Small intestine (tissue), 7 donors: ENCODE results near the gene RHBDL3. TPM values are rescaled to one million over a fixed set of nuclear protein-coding genes. Genes with fewer than 3 reads are reported as not detected.
"Not testable (repeated sequence)": the region's sequence is repeated elsewhere in the genome, so short reads cannot be mapped to it uniquely, and the experiment has no call there.

Experiments
- DNase-seq, 2 donors: peaks; one replicate each; pipeline versions ENCODE4 v3.0.0 to v3.0.0-alpha.2; 2013
- FAIRE-seq: peaks from 2 replicates; lab custom pipeline; 2012; peaks lifted over from hg19 to GRCh38; lab: Jason Lieb, UNC
- H3K27ac ChIP-seq, 3 donors: one replicate each; pipeline ENCODE4 v1.5.1; 2013; ENCODE audit warnings: low read length in 2 of 3, mild to moderate bottlenecking in 2 of 3, control low read depth in 1 of 3, inconsistent platforms in 1 of 3, low read depth in 1 of 3, moderate library complexity in 1 of 3
- H3K27me3 ChIP-seq, 3 donors: one replicate each; pipeline ENCODE4 v1.6.1; 2013; ENCODE audit warnings: low read length in 3 of 3, inconsistent platforms in 1 of 3; ENCODE audit not compliant: control insufficient read depth in 3 of 3, insufficient read depth in 3 of 3
- H3K36me3 ChIP-seq, 3 donors: one replicate each; pipeline ENCODE4 v1.6.1; 2013; ENCODE audit warnings: low read length in 3 of 3, inconsistent platforms in 1 of 3, low read depth in 1 of 3, mild to moderate bottlenecking in 1 of 3, moderate library complexity in 1 of 3; ENCODE audit not compliant: control insufficient read depth in 3 of 3, insufficient read depth in 2 of 3
- H3K4me1 ChIP-seq, 3 donors: one replicate each; pipeline ENCODE4 v1.6.1; 2013; ENCODE audit warnings: low read length in 2 of 3, inconsistent platforms in 1 of 3, low read depth in 1 of 3, mild to moderate bottlenecking in 1 of 3, moderate library complexity in 1 of 3; ENCODE audit not compliant: control insufficient read depth in 3 of 3, insufficient read depth in 2 of 3
- H3K4me3 ChIP-seq, 3 donors: one replicate each; pipeline ENCODE4 v1.5.1; 2013; ENCODE audit warnings: low read length in 3 of 3, control low read depth in 1 of 3, inconsistent platforms in 1 of 3, low read depth in 1 of 3, mild to moderate bottlenecking in 1 of 3, moderate library complexity in 1 of 3
- H3K9me3 ChIP-seq, 2 donors: one replicate each; pipeline ENCODE4 v1.6.1; 2013; ENCODE audit warnings: low read depth in 1 of 2, low read length in 1 of 2; ENCODE audit not compliant: control insufficient read depth in 2 of 2, insufficient read depth in 1 of 2
- WGBS, 3 donors: extraction: QIAGEN DNeasy Blood & Tissue Kit; methylation state at CpG; one replicate each; pipeline ENCODE4 v1.1.7; 2013; 5-methylcytosine and 5-hydroxymethylcytosine counted together
- polyA plus RNA-seq, 4 donors: library from polyadenylated mRNA; stranded (reverse) in 3 of 4; unstranded in 1 of 4; fragments of 200-250 nt in 3 of 4; fragments of 120-200 nt in 1 of 4; gene quantifications; one replicate each; pipeline versions ENCODE4 v1.2.1 to v1.2.3, GENCODE V29; 2013
- donor health status: healthy with polysubstance abuse.
- donor health status: control.
- donor health status: control.
- donor health status: Bipolar disorder and iron deficiency.
- donor health status: healthy.

The RHBDL3 gene
- polyA plus RNA-seq, 4 donors, result 0.40 TPM; not detected in 2

DNA sequence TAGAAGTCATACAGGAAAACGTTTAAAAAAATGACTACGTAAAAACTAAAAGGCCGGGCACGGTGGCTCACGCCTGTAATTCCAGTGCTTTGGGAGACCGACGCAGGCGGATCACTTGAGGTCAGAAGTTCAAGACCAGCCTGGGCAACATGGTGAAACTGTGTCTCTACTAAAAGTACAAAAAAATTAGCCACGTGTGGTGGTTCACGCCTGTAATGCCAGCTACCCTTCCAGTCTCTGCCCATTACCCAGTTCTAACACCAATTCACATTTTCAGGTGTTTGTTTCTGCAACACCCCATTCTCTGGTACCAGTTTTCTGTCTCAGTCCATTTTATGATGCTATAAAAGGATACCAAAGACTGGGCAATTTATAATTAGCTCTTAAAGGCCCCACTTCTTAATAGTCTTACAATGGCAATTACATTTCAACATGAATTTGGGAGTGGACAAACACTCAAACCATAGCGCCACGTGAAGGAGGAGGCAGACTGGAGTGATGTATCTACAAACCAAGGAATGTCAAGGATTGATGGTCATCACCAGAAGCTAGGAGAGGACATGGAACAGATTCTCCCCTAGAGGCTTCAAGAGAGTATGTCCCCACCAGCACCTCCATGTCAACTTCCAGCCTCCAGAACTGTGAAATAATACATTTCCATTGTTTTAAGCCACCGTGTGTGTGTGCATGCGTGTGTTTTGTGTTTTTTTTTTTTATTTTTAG, 77.1 kb downstream of the RHBDL3 start:
- H3K36me3 ChIP-seq, result peaks cover 0 to 6% (median 0%) of the 10 kb centered on the region in 3 donors
- no peaks in the 10 kb centered on the region for H3K27me3 ChIP-seq
- no peak for DNase-seq
- H3K27ac ChIP-seq, result peak overlapping the region in 2 of 3 donors; percentile 5 to 87
- H3K4me3 ChIP-seq, result peak overlapping the region in 2 of 3 donors; percentile 8 to 72
- peaks cover 0 to 5% (median 4%) of the 10 kb centered on the region in 3 donors for H3K4me1 ChIP-seq
- H3K9me3 ChIP-seq, result no peaks in the 10 kb centered on the region
- WGBS, 3 donors, result 57 to 65% (median 60%) methylated on average over 14 of the region's 14 CpGs
- no peak for FAIRE-seq

DNA sequence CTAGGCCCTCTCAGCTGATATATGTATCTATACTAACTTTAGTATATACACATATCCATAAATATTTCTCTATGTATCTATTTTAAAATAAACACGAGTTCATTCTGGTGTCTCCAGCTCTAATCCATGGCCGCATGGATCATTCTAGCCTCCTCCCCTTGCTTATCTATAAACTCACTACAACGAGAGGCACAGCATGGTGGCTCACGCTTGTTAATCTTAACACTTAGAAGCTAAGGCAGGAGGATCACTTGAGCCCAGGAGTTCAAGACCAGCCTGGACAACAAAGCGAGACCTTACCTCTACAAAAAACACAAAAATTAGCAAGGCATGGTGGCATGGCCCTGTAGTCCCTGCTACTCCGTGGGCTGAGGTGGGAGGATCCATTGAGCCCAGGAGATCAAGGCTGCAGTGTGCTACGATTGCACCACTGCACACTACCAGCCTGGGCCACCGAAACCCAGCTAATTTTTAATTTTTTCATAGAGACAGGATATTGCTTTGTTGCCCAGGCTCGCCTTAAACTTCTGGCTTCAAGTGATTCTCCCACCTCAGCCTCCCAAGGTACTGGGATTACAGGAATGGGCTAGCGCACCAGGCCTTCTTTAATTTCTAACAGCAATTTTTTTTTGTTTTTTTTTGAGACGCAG, 80.4 kb downstream of the RHBDL3 start:
- Histone ChIP-seq H3K4me3 (no peak overlapping the region), H3K27me3 (no peaks in the 10 kb centered on the region), H3K36me3 (no peaks in the 10 kb centered on the region), H3K27ac (no peak overlapping the region), H3K4me1 (peaks cover 0 to 11% (median 8%) of the 10 kb centered on the region in 3 donors), H3K9me3 (peaks cover 0 to 3% of the 10 kb centered on the region in 2 donors)
- FAIRE-seq, result no peak
- DNase-seq, result no peak
- WGBS, 3 donors, result 85 to 89% (median 86%) methylated on average over 11 of the region's 11 CpGs

- H3K4me1 ChIP-seq, result peaks cover 2 to 9% (median 4%) of the 10 kb centered on the region in 3 donors
- peaks cover 0 to 12% (median 0%) of the 10 kb centered on the region in 3 donors for H3K36me3 ChIP-seq
- H3K27me3 ChIP-seq, result no peaks in the 10 kb centered on the region
- peak overlapping the region in 2 of 3 donors; percentile 57 to 98 for H3K27ac ChIP-seq
- WGBS, 3 donors, result 77 to 95% (median 86%) methylated on average over 2 of the region's 2 CpGs
- FAIRE-seq (no peak), DNase-seq (peak; percentile 72 to 83)
- H3K9me3 ChIP-seq, result peaks cover 0 to 3% of the 10 kb centered on the region in 2 donors
- no peak overlapping the region for H3K4me3 ChIP-seq
Observed at GRCh38 chr17:32348483-32348800, 82.8 kb downstream of the RHBDL3 start.

- DNase-seq (no peak), FAIRE-seq (no peak)
- no peaks in the 10 kb centered on the region for H3K27me3 ChIP-seq
- peaks cover 0 to 3% of the 10 kb centered on the region in 2 donors for H3K9me3 ChIP-seq
- peaks cover 2 to 12% (median 9%) of the 10 kb centered on the region in 3 donors for H3K4me1 ChIP-seq
- WGBS, 3 donors, result 16 to 24% (median 19%) methylated on average over 15 of the region's 15 CpGs
- H3K4me3 ChIP-seq, result peak overlapping the region; percentile 55 to 94 (median 88)
- H3K36me3 ChIP-seq, result peaks cover 0 to 19% (median 0%) of the 10 kb centered on the region in 3 donors
- peak overlapping the region; percentile 73 to 98 (median 98) for H3K27ac ChIP-seq
Observed at GRCh38 chr17:32349503-32349853, 83.8 kb downstream of the RHBDL3 start.

GRCh38 chr17:32349854-32350665, 84.4 kb downstream of the RHBDL3 start, which contains the start of gene ZNF207:
TSS of gene ZNF207 (plus strand) at chr17:32350157. CDS start at chr17:32350286, 129 bp downstream.
- no peak for FAIRE-seq

DNA sequence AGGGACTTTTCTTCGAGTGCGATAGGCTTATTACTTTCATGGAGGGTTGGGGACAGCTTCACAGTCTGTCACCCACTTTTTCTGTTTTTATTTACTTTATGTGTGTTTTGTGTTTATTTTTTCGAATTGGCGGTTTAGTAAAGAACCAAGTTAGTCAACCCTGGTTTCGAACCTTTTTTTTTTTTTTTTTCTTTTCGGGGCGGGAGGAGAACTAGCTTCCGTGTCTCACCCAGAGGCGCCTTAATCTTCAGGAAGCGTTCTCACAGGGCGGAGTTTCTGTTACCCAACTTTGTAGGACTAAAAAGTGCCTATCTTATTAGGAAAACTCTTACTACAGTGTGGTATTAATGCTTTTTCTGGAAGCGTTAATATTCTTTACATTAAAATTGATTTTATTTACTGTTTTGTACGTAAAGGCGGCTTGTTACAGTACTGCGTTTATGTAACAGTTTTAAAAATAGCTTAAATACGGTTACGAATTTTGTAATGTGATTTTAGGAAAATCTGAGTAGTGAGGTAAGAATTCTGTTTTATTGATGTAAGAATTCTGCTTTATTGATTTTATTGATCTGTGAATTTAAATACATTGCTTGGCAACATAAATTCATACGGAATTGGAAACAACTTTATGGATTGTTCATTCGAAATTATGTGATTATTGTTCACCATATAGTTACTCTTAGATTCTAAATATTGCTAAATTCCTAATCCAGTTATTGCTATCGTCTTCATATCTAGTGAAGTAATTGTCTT, 85.2 kb downstream of the RHBDL3 start:
- peaks cover 5 to 26% (median 5%) of the 10 kb centered on the region in 3 donors for H3K36me3 ChIP-seq
- no peaks in the 10 kb centered on the region for H3K27me3 ChIP-seq
- DNase-seq (peak; percentile 73 to 77), FAIRE-seq (no peak)
- peak overlapping the region; percentile 88 to 100 (median 94) for H3K4me3 ChIP-seq
- peak overlapping the region; percentile 93 to 98 (median 98) for H3K27ac ChIP-seq
- H3K4me1 ChIP-seq, result peaks cover 5 to 22% (median 12%) of the 10 kb centered on the region in 3 donors
- peaks cover 0 to 3% of the 10 kb centered on the region in 2 donors for H3K9me3 ChIP-seq
- 0% methylated on average over 20 of the region's 20 CpGs for WGBS, 3 donors

More at GRCh38 chr17:32349854-32350665, 84.4 kb downstream of the RHBDL3 start, which contains the start of gene ZNF207:
- H3K9me3 ChIP-seq, result peaks cover 0 to 3% of the 10 kb centered on the region in 2 donors
- H3K36me3 ChIP-seq, result peaks cover under 1 to 25% (median 2%) of the 10 kb centered on the region in 3 donors
- H3K27ac ChIP-seq, result peak within 1 kb of the TSS; percentile 93 to 98 (median 98)
- H3K27me3 ChIP-seq, result no peaks in the 10 kb centered on the region
- WGBS, 3 donors, result 0% methylated on average over 45 to 47 of the region's 47 CpGs
- peaks cover 4 to 17% (median 9%) of the 10 kb centered on the region in 3 donors for H3K4me1 ChIP-seq
- DNase-seq, result peak; percentile 97 to 98
- peak within 1 kb of the TSS; percentile 88 to 100 (median 94) for H3K4me3 ChIP-seq

DNA sequence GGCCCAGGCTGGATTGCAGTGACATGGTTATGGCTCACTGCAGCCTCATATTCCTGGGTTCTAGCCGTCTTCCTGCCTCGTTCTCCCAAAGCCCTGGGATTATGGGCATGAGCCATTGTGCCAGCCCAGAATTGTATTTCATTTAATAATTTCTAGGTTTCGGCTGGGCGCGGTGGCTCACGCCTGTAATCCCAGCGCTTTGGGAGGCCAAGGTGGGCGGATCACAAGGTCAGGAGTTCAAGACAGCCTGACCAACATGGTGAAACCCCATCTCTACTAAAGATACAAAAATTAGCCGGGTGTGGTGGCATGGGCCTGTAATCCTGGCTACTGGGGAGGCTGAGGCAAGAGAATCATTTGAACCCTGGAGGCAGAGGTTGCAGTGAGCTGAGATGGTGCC, 87.1 kb downstream of the RHBDL3 start:
- Histone ChIP-seq H3K36me3 (peaks cover 5 to 36% (median 12%) of the 10 kb centered on the region in 3 donors), H3K4me3 (peak overlapping the region in 1 of 3 donors; percentile 9), H3K4me1 (peaks cover 5 to 22% (median 12%) of the 10 kb centered on the region in 3 donors)
- H3K27me3 ChIP-seq, DNase-seq, FAIRE-seq, H3K27ac ChIP-seq, H3K9me3 ChIP-seq: not testable (repeated sequence)
- 81 to 88% (median 85%) methylated on average over 9 of the region's 9 CpGs for WGBS, 3 donors
